DMS53 treated with DMSO at 0.1 percent for 48 hours (cell line): ENCODE results near the gene ZC3H14.

Source experiments
- DNase-seq: peaks from one replicate; lab custom pipeline; 2025; ENCODE audit not compliant: unreplicated experiment; lab: John Stamatoyannopoulos, UW

Gene ZC3H14

DNA sequence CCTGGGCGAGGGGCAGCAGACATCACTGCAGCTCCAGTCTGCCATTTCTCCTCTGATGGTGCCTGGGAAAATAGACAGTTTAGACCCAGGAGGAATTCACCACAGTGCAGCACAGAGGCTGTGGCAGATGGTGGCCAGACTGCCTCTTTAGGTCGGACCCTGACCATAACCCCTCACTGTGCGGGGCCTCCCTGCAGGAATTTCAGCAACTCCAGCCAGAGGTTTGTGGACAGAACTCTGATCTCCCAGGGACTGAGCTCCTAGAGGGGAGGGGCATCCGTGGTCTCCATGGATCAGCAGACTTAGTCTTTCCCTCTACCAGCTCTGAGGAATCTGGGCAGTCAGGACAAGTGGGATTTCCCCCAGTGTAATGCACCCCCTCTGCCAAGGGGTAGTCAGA, 106.5 kb downstream of the ZC3H14 start:
- DNase-seq: no peak
